ENCODE data around the gene SLC34A2. TPM values are rescaled to one million over a fixed set of nuclear protein-coding genes. Genes with fewer than 3 reads are reported as not detected.

The SLC34A2 gene
- total and polyA plus RNA-seq, 7 experiments from 2014 or later = not detected

- Histone ChIP-seq H3K36me3 (ENCODE audit: control insufficient read depth in 2 of 3, insufficient read depth in 3 of 3, low read length in 3 of 3) (no peaks in the 10 kb centered on the region), H3K4me1 (ENCODE audit: control insufficient read depth in 2 of 2, insufficient read depth in 2 of 2, low read length in 2 of 2) (no peaks in the 10 kb centered on the region), H3K27me3 (ENCODE audit: control insufficient read depth in 2 of 2, insufficient read depth in 2 of 2, low read length in 2 of 2) (no peaks in the 10 kb centered on the region), H3K4me3 (ENCODE audit: low read length) (no peak overlapping the region), H3K27ac (ENCODE audit: low read depth, low read length) (no peak overlapping the region), H3K9me3 (ENCODE audit: control insufficient read depth in 2 of 3, low read length in 3 of 3) (no peaks in the 10 kb centered on the region)
- no peak overlapping the region for H3K4me3 Mint-ChIP-seq
- DNase-seq (no peak), ATAC-seq (no peak)
- intact Hi-C loops (cut with micrococcal nuclease) = no loop called here
- peaks cover 0 to 10% (median 4%) of the 10 kb centered on the region in 5 donors for H3K27me3 Mint-ChIP-seq
- H3K27ac Mint-ChIP-seq = no peak overlapping the region
- POLR2A ChIA-PET = no interaction called here
- no peaks in the 10 kb centered on the region for H3K36me3 Mint-ChIP-seq
- CTCF ChIA-PET = no interaction called here
- H3K4me1 Mint-ChIP-seq = no peaks in the 10 kb centered on the region
- H3K9me3 Mint-ChIP-seq = peaks cover 0 to 7% (median 0%) of the 10 kb centered on the region in 11 donors
Measured at GRCh38 chr4:25638806-25639205, 16.8 kb upstream of the SLC34A2 start.

DNA sequence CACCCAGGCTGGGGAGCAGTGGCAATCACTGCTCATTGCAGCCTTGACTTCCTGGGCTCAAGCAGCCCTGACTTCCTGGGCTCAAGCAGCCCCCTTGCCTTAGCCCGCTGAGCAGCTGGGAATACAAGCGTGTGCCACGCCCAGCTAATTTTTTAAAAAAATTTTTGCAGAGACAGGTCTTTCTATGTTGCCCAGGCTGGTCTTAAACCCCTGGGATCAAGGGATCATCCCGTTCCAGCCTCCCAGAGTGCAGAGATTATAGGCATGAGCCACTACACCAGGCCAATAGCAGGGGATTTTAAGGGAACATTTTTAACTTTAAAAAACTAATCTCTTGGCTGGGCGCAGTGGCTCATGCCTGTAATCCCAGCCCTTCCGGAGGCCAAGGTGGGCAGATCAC, 5.3 kb upstream of the SLC34A2 start:
- ATAC-seq = no peak
- Mint-ChIP-seq H3K4me1 (peaks cover 0 to 5% (median 1%) of the 10 kb centered on the region in 7 donors), H3K4me3 (no peak overlapping the region), H3K27me3 (peaks cover 6 to 29% (median 15%) of the 10 kb centered on the region in 5 donors), H3K27ac (no peak overlapping the region), H3K9me3 (no peaks in the 10 kb centered on the region), H3K36me3 (no peaks in the 10 kb centered on the region)
- DNase-seq = no peak
- H3K4me1 ChIP-seq (ENCODE audit: control insufficient read depth in 2 of 2, insufficient read depth in 2 of 2, low read length in 2 of 2) = no peaks in the 10 kb centered on the region
- no peak overlapping the region for H3K27ac ChIP-seq (ENCODE audit: low read depth, low read length)
- H3K9me3 ChIP-seq (ENCODE audit: control insufficient read depth in 2 of 3, low read length in 3 of 3) = no peaks in the 10 kb centered on the region
- intact Hi-C loops (cut with micrococcal nuclease) = no loop called here
- no peaks in the 10 kb centered on the region for H3K36me3 ChIP-seq (ENCODE audit: control insufficient read depth in 2 of 3, insufficient read depth in 3 of 3, low read length in 3 of 3)
- ChIA-PET POLR2A (no interaction called here), CTCF (interaction anchor here (0.5 kb wide), 1 partner anchor 678 kb away, joined by 3 read pairs; no protein-coding TSS in a partner anchor)
- no peak overlapping the region for H3K4me3 ChIP-seq (ENCODE audit: low read length)
- H3K27me3 ChIP-seq (ENCODE audit: control insufficient read depth in 2 of 2, insufficient read depth in 2 of 2, low read length in 2 of 2) = no peaks in the 10 kb centered on the region

GRCh38 chr4:25651682-25652081, 4.0 kb upstream of the SLC34A2 start:
- CTCF ChIA-PET = no interaction called here
- no peak for DNase-seq
- peaks cover 16 to 39% (median 25%) of the 10 kb centered on the region in 5 donors for H3K27me3 Mint-ChIP-seq
- Histone ChIP-seq H3K27ac (ENCODE audit: low read depth, low read length) (no peak overlapping the region), H3K4me1 (ENCODE audit: control insufficient read depth in 2 of 2, insufficient read depth in 2 of 2, low read length in 2 of 2) (no peaks in the 10 kb centered on the region), H3K4me3 (ENCODE audit: low read length) (no peak overlapping the region), H3K9me3 (ENCODE audit: control insufficient read depth in 2 of 3, low read length in 3 of 3) (no peaks in the 10 kb centered on the region), H3K27me3 (ENCODE audit: control insufficient read depth in 2 of 2, insufficient read depth in 2 of 2, low read length in 2 of 2) (peaks cover 0 to 3% of the 10 kb centered on the region in 2 donors), H3K36me3 (ENCODE audit: control insufficient read depth in 2 of 3, insufficient read depth in 3 of 3, low read length in 3 of 3) (no peaks in the 10 kb centered on the region)
- no peaks in the 10 kb centered on the region for H3K36me3 Mint-ChIP-seq
- H3K4me1 Mint-ChIP-seq = peaks cover 0 to 10% (median 5%) of the 10 kb centered on the region in 7 donors
- H3K27ac Mint-ChIP-seq = no peak overlapping the region
- no peaks in the 10 kb centered on the region for H3K9me3 Mint-ChIP-seq
- H3K4me3 Mint-ChIP-seq = no peak overlapping the region
- ATAC-seq = no peak
- intact Hi-C loops (cut with micrococcal nuclease) = no loop called here
- POLR2A ChIA-PET = no interaction called here

- Histone ChIP-seq H3K36me3 (ENCODE audit: control insufficient read depth in 2 of 3, insufficient read depth in 3 of 3, low read length in 3 of 3) (no peaks in the 10 kb centered on the region), H3K4me1 (ENCODE audit: control insufficient read depth in 2 of 2, insufficient read depth in 2 of 2, low read length in 2 of 2) (no peaks in the 10 kb centered on the region), H3K9me3 (ENCODE audit: control insufficient read depth in 2 of 3, low read length in 3 of 3) (no peaks in the 10 kb centered on the region), H3K27me3 (ENCODE audit: control insufficient read depth in 2 of 2, insufficient read depth in 2 of 2, low read length in 2 of 2) (peaks cover 0 to 3% of the 10 kb centered on the region in 2 donors), H3K27ac (ENCODE audit: low read depth, low read length) (no peak overlapping the region), H3K4me3 (ENCODE audit: low read length) (no peak overlapping the region)
- ATAC-seq = no peak
- Mint-ChIP-seq H3K27me3 (peaks cover 21 to 39% (median 32%) of the 10 kb centered on the region in 5 donors), H3K4me3 (no peak overlapping the region), H3K27ac (no peak overlapping the region), H3K36me3 (no peaks in the 10 kb centered on the region), H3K9me3 (no peaks in the 10 kb centered on the region), H3K4me1 (peaks cover 0 to 10% (median 5%) of the 10 kb centered on the region in 7 donors)
- no peak for DNase-seq
- CTCF ChIA-PET = no interaction called here
- POLR2A ChIA-PET = no interaction called here
- intact Hi-C loops (cut with micrococcal nuclease) = no loop called here
Measured at GRCh38 chr4:25654031-25654970, 1.4 kb upstream of the SLC34A2 start.

DNA sequence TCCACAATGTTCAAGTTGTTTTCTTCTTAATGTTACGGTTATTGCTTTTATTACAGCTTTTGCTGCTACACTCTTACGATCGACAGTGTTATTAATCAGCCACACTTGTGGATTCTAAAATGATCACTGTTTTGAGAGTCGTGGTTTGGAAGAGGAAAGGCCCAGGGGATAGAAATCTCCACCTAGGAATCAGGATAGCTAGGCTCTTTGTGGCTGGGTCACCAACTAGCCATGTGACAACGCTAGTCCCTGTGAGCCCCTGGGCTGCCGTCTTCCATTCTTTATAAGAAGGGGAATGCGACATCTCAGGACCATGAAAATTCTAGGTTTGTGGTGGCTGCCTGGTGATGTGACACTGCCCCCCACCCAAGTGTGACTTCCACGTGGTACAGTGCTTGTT, 380 bp downstream of the SLC34A2 start:
- ChIA-PET CTCF (no interaction called here), POLR2A (no interaction called here)
- Mint-ChIP-seq H3K36me3 (no peaks in the 10 kb centered on the region), H3K27ac (no peak overlapping the region), H3K27me3 (peaks cover 21 to 40% (median 32%) of the 10 kb centered on the region in 5 donors), H3K9me3 (peaks cover 0 to under 1% (median 0%) of the 10 kb centered on the region in 11 donors), H3K4me1 (peaks cover 0 to 10% (median 5%) of the 10 kb centered on the region in 7 donors), H3K4me3 (no peak overlapping the region)
- Histone ChIP-seq H3K36me3 (ENCODE audit: control insufficient read depth in 2 of 3, insufficient read depth in 3 of 3, low read length in 3 of 3) (no peaks in the 10 kb centered on the region), H3K4me1 (ENCODE audit: control insufficient read depth in 2 of 2, insufficient read depth in 2 of 2, low read length in 2 of 2) (no peaks in the 10 kb centered on the region), H3K27me3 (ENCODE audit: control insufficient read depth in 2 of 2, insufficient read depth in 2 of 2, low read length in 2 of 2) (peaks cover 0 to 3% of the 10 kb centered on the region in 2 donors), H3K9me3 (ENCODE audit: control insufficient read depth in 2 of 3, low read length in 3 of 3) (no peaks in the 10 kb centered on the region), H3K27ac (ENCODE audit: low read depth, low read length) (no peak overlapping the region), H3K4me3 (ENCODE audit: low read length) (no peak overlapping the region)
- no peak for ATAC-seq
- DNase-seq = no peak
- intact Hi-C loops (cut with micrococcal nuclease) = no loop called here

- ATAC-seq (no peak), DNase-seq (no peak)
- Mint-ChIP-seq H3K9me3 (peaks cover 0 to 1% (median 0%) of the 10 kb centered on the region in 11 donors), H3K4me1 (peaks cover 0 to 10% (median 5%) of the 10 kb centered on the region in 7 donors), H3K36me3 (no peaks in the 10 kb centered on the region), H3K27me3 (peaks cover 21 to 39% (median 32%) of the 10 kb centered on the region in 5 donors), H3K4me3 (no peak overlapping the region), H3K27ac (no peak overlapping the region)
- CTCF ChIA-PET = no interaction called here
- no peaks in the 10 kb centered on the region for H3K9me3 ChIP-seq (ENCODE audit: control insufficient read depth in 2 of 3, low read length in 3 of 3)
- H3K27ac ChIP-seq (ENCODE audit: low read depth, low read length) = no peak overlapping the region
- H3K4me1 ChIP-seq (ENCODE audit: control insufficient read depth in 2 of 2, insufficient read depth in 2 of 2, low read length in 2 of 2) = no peaks in the 10 kb centered on the region
- peaks cover 0 to 3% of the 10 kb centered on the region in 2 donors for H3K27me3 ChIP-seq (ENCODE audit: control insufficient read depth in 2 of 2, insufficient read depth in 2 of 2, low read length in 2 of 2)
- intact Hi-C loops (cut with micrococcal nuclease) = no loop called here
- no peaks in the 10 kb centered on the region for H3K36me3 ChIP-seq (ENCODE audit: control insufficient read depth in 2 of 3, insufficient read depth in 3 of 3, low read length in 3 of 3)
- no peak overlapping the region for H3K4me3 ChIP-seq (ENCODE audit: low read length)
- POLR2A ChIA-PET = no interaction called here
Measured at GRCh38 chr4:25658357-25658771, 2.7 kb downstream of the SLC34A2 start.

GRCh38 chr4:25658777-25659176, 3.1 kb downstream of the SLC34A2 start:
- POLR2A ChIA-PET = no interaction called here

More at GRCh38 chr4:25658777-25659176, 3.1 kb downstream of the SLC34A2 start:
- Histone ChIP-seq H3K36me3 (ENCODE audit: control insufficient read depth in 2 of 3, insufficient read depth in 3 of 3, low read length in 3 of 3) (no peaks in the 10 kb centered on the region), H3K27me3 (ENCODE audit: control insufficient read depth in 2 of 2, insufficient read depth in 2 of 2, low read length in 2 of 2) (peaks cover 0 to 3% of the 10 kb centered on the region in 2 donors), H3K4me1 (ENCODE audit: control insufficient read depth in 2 of 2, insufficient read depth in 2 of 2, low read length in 2 of 2) (no peaks in the 10 kb centered on the region), H3K9me3 (ENCODE audit: control insufficient read depth in 2 of 3, low read length in 3 of 3) (no peaks in the 10 kb centered on the region), H3K4me3 (ENCODE audit: low read length) (no peak overlapping the region), H3K27ac (ENCODE audit: low read depth, low read length) (no peak overlapping the region)
- H3K9me3 Mint-ChIP-seq = peaks cover 0 to 1% (median 0%) of the 10 kb centered on the region in 11 donors
- no peak overlapping the region for H3K4me3 Mint-ChIP-seq
- peaks cover 0 to 10% (median 5%) of the 10 kb centered on the region in 7 donors for H3K4me1 Mint-ChIP-seq
- no peak overlapping the region for H3K27ac Mint-ChIP-seq
- CTCF ChIA-PET = no interaction called here
- ATAC-seq (no peak), DNase-seq (no peak)
- intact Hi-C loops (cut with micrococcal nuclease) = no loop called here
- peaks cover 21 to 36% (median 32%) of the 10 kb centered on the region in 5 donors for H3K27me3 Mint-ChIP-seq
- H3K36me3 Mint-ChIP-seq = no peaks in the 10 kb centered on the region

All from naive thymus-derived CD4-positive, alpha-beta T cell (primary cell).